GM12878 (cell line): ENCODE data around the gene NOL4L. TPM values are rescaled to one million over a fixed set of nuclear protein-coding genes. Genes with fewer than 3 reads are reported as not detected.

Experiments
- ATAC-seq: fragments of 200-7000 bp; cut with Tn5 transposase; 3 replicates; pipeline ENCODE4 v1.9.1; 2020; ENCODE audit warnings: mild to moderate bottlenecking, moderate library complexity
- BruUV-seq: library from RNA; stranded (reverse); fragments of 400-500 nt; replicated peaks from 2 replicates; lab custom pipeline; 2021; lab: Mats Ljungman, UMichigan
- CTCF ChIA-PET: fragments of 300-600 bp; sonication (Branson Sonifier 250); formaldehyde crosslinking; extraction: SDS; loops from one replicate; lab custom pipeline; 2021; ENCODE audit warnings: inconsistent platforms; lab: Yijun Ruan, JAX
- POLR2A ChIA-PET: fragments of 350-600 bp; formaldehyde crosslinking; extraction: SDS; loops from one replicate; lab custom pipeline; 2021; ENCODE audit warnings: inconsistent platforms; lab: Charles Lee
- RAD21 ChIA-PET: fragments of 300-600 bp; sonication (Branson Sonifier 250); formaldehyde crosslinking; loops from one replicate; lab custom pipeline; 2023; ENCODE audit warnings: antibody characterized with exemption; ENCODE audit not compliant: unreplicated experiment; lab: Charles Lee
- SMC1A ChIA-PET: fragments of 300-600 bp; sonication (Branson Sonifier 250); formaldehyde crosslinking; loops from one replicate; lab custom pipeline; 2023; ENCODE audit not compliant: unreplicated experiment, uncharacterized antibody; lab: Charles Lee
- DNase-seq: peaks from one replicate; pipeline ENCODE4 v3.0.0-alpha.2; 2011; ENCODE audit warnings: low read depth, low spot score
- FAIRE-seq: peaks from 3 replicates; lab custom pipeline; 2011; peaks lifted over from hg19 to GRCh38; lab: Jason Lieb, UNC
- H2AFZ ChIP-seq: 2 replicates; pipeline ENCODE4 v1.6.0; 2011; ENCODE audit warnings: low read depth, low read length, control low read depth; ENCODE audit not compliant: control insufficient read depth
- H3K27ac ChIP-seq: 2 replicates; pipeline ENCODE4 v1.5.1; 2011; ENCODE audit warnings: control low read depth; ENCODE audit not compliant: control insufficient read depth, insufficient read depth
- H3K27me3 ChIP-seq, 2 experiments: replicated peaks in 1 of 2; 2 replicates each; pipeline versions ENCODE4 v1.6.0 to v1.6.1; 2011; ENCODE audit warnings: low read length in 1 of 2; ENCODE audit not compliant: control insufficient read depth in 2 of 2, insufficient read depth in 2 of 2
- H3K36me3 ChIP-seq, 2 experiments: 2 replicates each; pipeline ENCODE4 v1.5.1; 2011; ENCODE audit warnings: low read length in 1 of 2; ENCODE audit not compliant: control insufficient read depth in 2 of 2, insufficient read depth in 2 of 2
- H3K4me1 ChIP-seq: 2 replicates; pipeline ENCODE4 v1.6.1; 2011; ENCODE audit warnings: mild to moderate bottlenecking, low read length, moderate library complexity, mixed read lengths; ENCODE audit not compliant: control insufficient read depth, insufficient read depth
- H3K4me2 ChIP-seq: 2 replicates; pipeline ENCODE4 v1.6.0; 2011; ENCODE audit warnings: control low read depth; ENCODE audit not compliant: control insufficient read depth, insufficient read depth
- H3K4me3 ChIP-seq: fragments of 200-600 bp; sonication (generic); 2 replicates; pipeline ENCODE4 v1.5.1; 2016
- H3K79me2 ChIP-seq: 2 replicates; pipeline ENCODE4 v1.6.0; 2011; ENCODE audit warnings: low read length; ENCODE audit not compliant: control insufficient read depth, insufficient read depth
- H3K9ac ChIP-seq: 2 replicates; pipeline ENCODE4 v1.8.0; 2011; ENCODE audit warnings: low read length, control low read depth, mixed read lengths; ENCODE audit not compliant: control insufficient read depth, insufficient read depth
- H3K9me3 ChIP-seq: replicated peaks from 3 replicates; pipeline ENCODE4 v1.5.1; 2011; ENCODE audit warnings: mild to moderate bottlenecking, low read length; ENCODE audit not compliant: control insufficient read depth, insufficient read depth
- H4K20me1 ChIP-seq: 2 replicates; pipeline ENCODE4 v1.6.0; 2011; ENCODE audit not compliant: control insufficient read depth, insufficient read depth
- MYB ChIP-seq: fragments of 150-350 bp; IDR thresholded peaks from 2 replicates; pipeline ENCODE4 v1.6.1; 2014; ENCODE audit warnings: mild to moderate bottlenecking, low read depth, low read length, borderline replicate concordance
- NBN ChIP-seq: fragments of 450-650 bp; IDR thresholded peaks from 2 replicates; pipeline ENCODE4 v1.6.1; 2016
- PAX5 ChIP-seq: IDR thresholded peaks from 2 replicates; pipeline ENCODE4 v1.6.1; 2011; ENCODE audit warnings: low read depth, low read length, borderline replicate concordance
- SMARCA5 ChIP-seq: fragments of 450-650 bp; IDR thresholded peaks from 2 replicates; pipeline ENCODE4 v1.6.1; 2017; ENCODE audit warnings: mild to moderate bottlenecking
- WGBS: methylation state at CpG from one replicate; pipeline ENCODE4 v1.1.6; 2016; ENCODE audit warnings: low lambda C conversion rate; ENCODE audit not compliant: insufficient replicate concordance, insufficient coverage; ENCODE audit errors: missing lambda C conversion rate; 5-methylcytosine and 5-hydroxymethylcytosine counted together
- in situ Hi-C: fragments of 300-500 bp; cut with MboI; formaldehyde crosslinking; loops from 9 replicates; pipeline ENCODE4 v1.14.3; 2018; ENCODE audit warnings: mixed read lengths
- intact Hi-C: fragments of 100-400 bp; cut with micrococcal nuclease; formaldehyde crosslinking; loops from one replicate; pipeline ENCODE4 v1.14.2; 2022; ENCODE audit not compliant: unreplicated experiment
- polyA plus RNA-seq, 11 experiments: library from polyadenylated mRNA; depleted of rRNA in 4 of 11; unstranded in 6 of 11; stranded (reverse) in 5 of 11; fragments of >200 nt; fragmentation: Nextera tagmentation in 4 of 11; fragmentation: Illumina TruSeq in 1 of 11; extraction: Ambion mirVana in 4 of 11; extraction: Trizol in 1 of 11; gene quantifications; 1 replicate in 1 of 11; 2 replicates in 10 of 11; pipeline versions ENCODE4 v1.2.1 to v1.2.3, GENCODE V29; 2011 to 2016; ENCODE audit warnings: inconsistent platforms in 2 of 11, missing spikeins in 2 of 11, low read depth in 1 of 11
- total RNA-seq, 4 experiments: library from RNA; depleted of rRNA in 3 of 4; stranded (reverse); fragments of >200 nt in 3 of 4; fragmentation: Illumina TruSeq in 1 of 4; extraction: Trizol in 1 of 4; gene quantifications; 2 replicates each; pipeline versions ENCODE4 v1.2.1 to v1.2.3, GENCODE V29; 2013 to 2021
- TF ChIP-seq, protein P1 (sequence below): fragments of 450-650 bp; formaldehyde crosslinking; IDR thresholded peaks from 2 replicates; pipeline ENCODE4 v1.4.0; 2020; ENCODE audit warnings: mild to moderate bottlenecking, moderate library complexity

The NOL4L gene
- total and polyA plus RNA-seq, 10 of the 15 experiments (the other 5 are each of a cell fraction or from before 2014, with no cell fraction given): 2.3 to 24.0 (median 8.0) TPM

DNA sequence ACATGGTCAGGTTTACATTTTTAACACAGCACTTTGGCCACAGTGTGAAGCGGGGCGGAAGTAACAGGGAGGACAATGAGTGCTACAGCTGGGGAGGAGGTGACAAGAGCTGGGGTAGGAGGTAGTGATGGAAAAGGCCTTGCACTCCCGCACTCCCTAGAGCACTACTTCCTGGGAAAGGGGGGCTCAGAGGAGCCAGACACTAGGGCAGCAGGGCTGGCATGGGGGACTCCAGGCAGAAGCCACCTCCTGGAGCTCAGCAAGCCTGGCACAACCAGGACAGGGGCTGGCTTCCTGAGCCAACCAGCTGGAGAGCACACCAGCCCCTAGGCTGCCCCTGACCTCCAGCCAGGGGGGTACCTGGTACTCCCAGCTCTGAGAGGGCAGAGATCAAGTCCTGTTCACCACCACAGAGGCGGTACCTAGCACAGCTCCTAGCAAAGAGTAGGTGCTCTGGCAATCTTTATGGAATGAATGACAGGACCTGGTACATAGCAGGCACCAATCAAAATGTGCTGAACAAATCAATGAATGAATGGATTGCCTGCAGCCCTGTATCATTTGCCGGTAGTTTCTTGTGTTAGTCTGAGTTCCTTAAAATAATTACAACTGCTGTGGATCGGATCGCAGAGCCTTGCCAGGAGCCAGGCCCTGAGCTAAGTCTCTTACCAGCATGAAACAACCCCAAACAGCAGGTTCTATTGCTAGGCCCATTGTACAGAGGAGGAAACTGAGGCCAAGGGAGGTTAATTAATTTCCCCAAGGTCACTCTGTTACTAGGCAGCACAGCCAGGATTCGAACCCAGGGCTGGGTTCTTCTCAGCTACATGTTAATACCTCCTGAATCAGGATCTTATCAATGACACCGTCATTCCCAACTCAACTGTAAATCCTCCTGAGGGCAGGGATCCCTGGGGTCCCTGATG, 15.5 kb downstream of the NOL4L start (continued):
- TF ChIP-seq, protein P1, sequence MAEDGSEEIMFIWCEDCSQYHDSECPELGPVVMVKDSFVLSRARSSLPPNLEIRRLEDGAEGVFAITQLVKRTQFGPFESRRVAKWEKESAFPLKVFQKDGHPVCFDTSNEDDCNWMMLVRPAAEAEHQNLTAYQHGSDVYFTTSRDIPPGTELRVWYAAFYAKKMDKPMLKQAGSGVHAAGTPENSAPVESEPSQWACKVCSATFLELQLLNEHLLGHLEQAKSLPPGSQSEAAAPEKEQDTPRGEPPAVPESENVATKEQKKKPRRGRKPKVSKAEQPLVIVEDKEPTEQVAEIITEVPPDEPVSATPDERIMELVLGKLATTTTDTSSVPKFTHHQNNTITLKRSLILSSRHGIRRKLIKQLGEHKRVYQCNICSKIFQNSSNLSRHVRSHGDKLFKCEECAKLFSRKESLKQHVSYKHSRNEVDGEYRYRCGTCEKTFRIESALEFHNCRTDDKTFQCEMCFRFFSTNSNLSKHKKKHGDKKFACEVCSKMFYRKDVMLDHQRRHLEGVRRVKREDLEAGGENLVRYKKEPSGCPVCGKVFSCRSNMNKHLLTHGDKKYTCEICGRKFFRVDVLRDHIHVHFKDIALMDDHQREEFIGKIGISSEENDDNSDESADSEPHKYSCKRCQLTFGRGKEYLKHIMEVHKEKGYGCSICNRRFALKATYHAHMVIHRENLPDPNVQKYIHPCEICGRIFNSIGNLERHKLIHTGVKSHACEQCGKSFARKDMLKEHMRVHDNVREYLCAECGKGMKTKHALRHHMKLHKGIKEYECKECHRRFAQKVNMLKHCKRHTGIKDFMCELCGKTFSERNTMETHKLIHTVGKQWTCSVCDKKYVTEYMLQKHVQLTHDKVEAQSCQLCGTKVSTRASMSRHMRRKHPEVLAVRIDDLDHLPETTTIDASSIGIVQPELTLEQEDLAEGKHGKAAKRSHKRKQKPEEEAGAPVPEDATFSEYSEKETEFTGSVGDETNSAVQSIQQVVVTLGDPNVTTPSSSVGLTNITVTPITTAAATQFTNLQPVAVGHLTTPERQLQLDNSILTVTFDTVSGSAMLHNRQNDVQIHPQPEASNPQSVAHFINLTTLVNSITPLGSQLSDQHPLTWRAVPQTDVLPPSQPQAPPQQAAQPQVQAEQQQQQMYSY (CRISPR knock-in tag): no peak
- no peak for TF ChIP-seq NBN
- TF ChIP-seq PAX5: no peak

DNA sequence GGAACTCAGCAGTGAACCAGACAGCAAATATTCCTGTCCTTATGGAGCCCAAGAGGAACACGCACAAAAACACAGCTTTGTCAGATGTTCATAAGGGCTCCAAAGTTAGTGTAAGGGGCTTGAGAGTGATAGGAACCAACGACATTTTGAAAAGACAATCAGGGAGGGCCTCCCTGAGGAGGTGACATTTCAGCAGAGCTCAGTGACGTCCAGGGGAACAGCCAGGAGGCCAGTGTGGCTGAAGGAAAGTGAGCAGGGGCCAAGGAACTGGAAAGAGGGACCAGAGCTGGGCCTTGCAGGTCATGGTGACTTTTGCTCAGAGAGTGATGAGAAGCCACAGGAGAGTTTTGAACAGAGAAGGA, 16.1 kb downstream of the NOL4L start:
- no peak for ATAC-seq
- H3K4me2 ChIP-seq: no peak overlapping the region
- ChIA-PET RAD21 (interaction anchor here (1.2 to 2.2 kb wide), 2 partner anchors 42 to 82 kb away, joined by 4 to 9 read pairs; no protein-coding TSS in a partner anchor), POLR2A (no interaction called here), CTCF (interaction anchor here (0.9 to 1.1 kb wide), 2 partner anchors 16 to 45 kb away, joined by 3 read pairs; no protein-coding TSS in a partner anchor), SMC1A (interaction anchor here (0.7 to 1.3 kb wide), 2 partner anchors 34 to 46 kb away, joined by 3 read pairs; no protein-coding TSS in a partner anchor)
- H2AFZ ChIP-seq: no peak overlapping the region
- no peaks in the 10 kb centered on the region for H3K36me3 ChIP-seq
- no peaks in the 10 kb centered on the region for H3K9me3 ChIP-seq
- TF ChIP-seq SMARCA5 (peak; percentile 44; the same call in 1 of the 2 replicates), MYB (no peak)
- H4K20me1 ChIP-seq: no peaks in the 10 kb centered on the region
- intact Hi-C loops: no loop called here
- no peaks in the 10 kb centered on the region for H3K27me3 ChIP-seq
- DNase-seq: no peak
- H3K27ac ChIP-seq: no peak overlapping the region
- WGBS: 14% methylated on average over 3 of the region's 3 CpGs
- in situ Hi-C loops: no loop called here
- H3K9ac ChIP-seq: no peak overlapping the region
- H3K79me2 ChIP-seq: no peaks in the 10 kb centered on the region; the same call in none of the 2 replicates
- H3K4me1 ChIP-seq: no peaks in the 10 kb centered on the region
- no peak for FAIRE-seq
- no TSS peak for BruUV-seq
- H3K4me3 ChIP-seq: no peak overlapping the region
